ACC112 (cell line): ENCODE results near the gene EML5.
"Not testable (repeated sequence)": the region's sequence is repeated elsewhere in the genome, so short reads cannot be mapped to it uniquely, and the experiment has no call there.

Source experiments
- H2AFZ ChIP-seq: fragments of 200-600 bp; sonication (generic); one replicate; pipeline ENCODE4 v1.6.0; 2017; ENCODE audit warnings: antibody characterized with exemption, low read length; ENCODE audit not compliant: unreplicated experiment
- H3K27ac ChIP-seq: fragments of 200-600 bp; sonication (generic); 2 replicates; pipeline ENCODE4 v1.5.1; 2014; ENCODE audit warnings: low read depth, mild to moderate bottlenecking, antibody characterized with exemption, low read length, moderate library complexity
- H3K27me3 ChIP-seq: fragments of 200-600 bp; sonication (generic); 2 replicates; pipeline ENCODE4 v1.6.1; 2014; ENCODE audit warnings: mild to moderate bottlenecking, antibody characterized with exemption, low read length, moderate library complexity, mixed read lengths; ENCODE audit not compliant: insufficient read depth
- H3K36me3 ChIP-seq: fragments of 200-600 bp; sonication (generic); 2 replicates; pipeline ENCODE4 v1.6.1; 2016; ENCODE audit warnings: mild to moderate bottlenecking, antibody characterized with exemption, low read length, moderate library complexity, mixed read lengths; ENCODE audit not compliant: insufficient read depth
- H3K4me1 ChIP-seq: fragments of 200-600 bp; sonication (generic); one replicate; pipeline ENCODE4 v1.6.1; 2016; ENCODE audit warnings: low read length, mixed read lengths; ENCODE audit not compliant: insufficient read depth, unreplicated experiment, control insufficient read depth
- H3K4me3 ChIP-seq: fragments of 200-600 bp; sonication (generic); 2 replicates; pipeline ENCODE4 v1.5.1; 2014; ENCODE audit warnings: mild to moderate bottlenecking, low read depth, low read length
- H3K79me2 ChIP-seq: fragments of 200-600 bp; sonication (generic); one replicate; pipeline ENCODE4 v1.6.0; 2016; ENCODE audit warnings: low read length; ENCODE audit not compliant: control insufficient read depth, unreplicated experiment, insufficient read depth

Gene EML5

GRCh38 chr14:88829188-88829587, 36.4 kb upstream of the EML5 start:
- H3K36me3 ChIP-seq: no peaks in the 10 kb centered on the region
- no peak overlapping the region; the same call in 1 of the 2 replicates for H3K4me3 ChIP-seq
- H2AFZ ChIP-seq: peak overlapping the region; percentile 16
- H3K79me2 ChIP-seq: peaks cover 63% of the 10 kb centered on the region
- H3K4me1 ChIP-seq: peaks cover 55% of the 10 kb centered on the region
- no peaks in the 10 kb centered on the region for H3K27me3 ChIP-seq
- H3K27ac ChIP-seq: no peak overlapping the region

GRCh38 chr14:88825503-88825902, 32.8 kb upstream of the EML5 start:
- Histone ChIP-seq H3K27me3 (0 out of 2 replicates have a peak, but pooled peaks cover under 1% of the 10 kb centered on the region), H2AFZ (no peak overlapping the region), H3K4me1 (peaks cover 18% of the 10 kb centered on the region), H3K27ac (peak overlapping the region; percentile 91; the same call in 1 of the 2 replicates), H3K79me2 (peaks cover 38% of the 10 kb centered on the region), H3K4me3 (peak overlapping the region; percentile 88), H3K36me3 (no peaks in the 10 kb centered on the region)

DNA sequence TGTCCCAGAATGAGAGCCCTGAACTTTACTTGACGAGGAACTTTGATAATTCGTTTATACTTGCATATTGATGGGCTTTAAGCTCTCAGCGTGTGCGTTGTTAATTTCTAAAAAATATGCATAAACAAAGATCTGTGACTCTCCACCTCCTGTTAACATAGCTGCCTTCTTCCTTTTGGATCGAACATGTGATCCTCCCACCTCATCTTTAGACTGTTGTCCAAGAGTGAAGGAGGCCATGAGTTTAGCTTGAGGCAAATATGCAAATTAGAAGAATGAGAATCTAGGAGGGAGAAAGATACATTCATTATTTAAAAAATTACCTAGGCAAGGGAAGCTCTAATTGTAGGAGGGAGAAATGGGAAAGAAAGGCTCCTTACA, 32.3 kb upstream of the EML5 start:
- peaks cover 33% of the 10 kb centered on the region for H3K79me2 ChIP-seq

GRCh38 chr14:88824314-88825077, 31.7 kb upstream of the EML5 start, which contains the start of gene TTC8:
TSS of gene TTC8 (plus strand) at chr14:88824651. CDS start at chr14:88824708, 57 bp downstream.
- Histone ChIP-seq H3K79me2 (peaks cover 28% of the 10 kb centered on the region), H2AFZ (peak within 1 kb of the TSS; percentile 100), H3K27me3 (peaks cover 7% of the 10 kb centered on the region), H3K4me1 (peaks cover 8% of the 10 kb centered on the region), H3K27ac (peak within 1 kb of the TSS; percentile 91), H3K36me3 (no peaks in the 10 kb centered on the region), H3K4me3 (peak within 1 kb of the TSS; percentile 88)

More for the DNA sequence above, 32.3 kb upstream of the EML5 start:
- Histone ChIP-seq H2AFZ (peak overlapping the region; percentile 100), H3K4me3 (peak overlapping the region; percentile 88), H3K36me3 (no peaks in the 10 kb centered on the region), H3K27ac (peak overlapping the region; percentile 91), H3K4me1 (peaks cover 14% of the 10 kb centered on the region), H3K27me3 (peaks cover 4% of the 10 kb centered on the region)

- Histone ChIP-seq H2AFZ (peak overlapping the region; percentile 100), H3K79me2 (peaks cover 24% of the 10 kb centered on the region), H3K27me3 (peaks cover 12% of the 10 kb centered on the region), H3K27ac (peak overlapping the region; percentile 91), H3K4me3 (peak overlapping the region; percentile 88), H3K36me3 (no peaks in the 10 kb centered on the region), H3K4me1 (peaks cover 4% of the 10 kb centered on the region)
Observed at GRCh38 chr14:88823968-88824313, 31.2 kb upstream of the EML5 start.

DNA sequence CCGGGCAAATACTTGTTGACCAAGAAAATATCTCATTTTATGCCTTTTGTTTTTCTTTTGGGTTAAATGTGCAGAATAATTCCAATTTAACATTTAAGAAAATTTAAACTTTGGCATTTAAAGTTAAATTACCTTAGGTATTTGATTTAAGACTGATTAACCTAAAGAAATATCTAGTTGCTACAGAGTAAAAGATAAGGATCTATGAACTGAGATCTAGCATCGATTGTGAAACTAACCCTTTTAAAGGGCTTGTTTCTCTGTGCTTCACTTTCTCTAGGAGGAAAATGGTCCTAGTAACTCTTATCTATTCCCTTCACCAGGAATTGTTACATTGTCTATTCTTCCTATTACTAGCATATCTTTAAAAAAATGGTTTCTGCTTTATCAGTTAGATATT, 29.1 kb upstream of the EML5 start:
- Histone ChIP-seq H3K27me3 (peaks cover 23% of the 10 kb centered on the region), H3K27ac (no peak overlapping the region), H3K4me3 (no peak overlapping the region)

DNA sequence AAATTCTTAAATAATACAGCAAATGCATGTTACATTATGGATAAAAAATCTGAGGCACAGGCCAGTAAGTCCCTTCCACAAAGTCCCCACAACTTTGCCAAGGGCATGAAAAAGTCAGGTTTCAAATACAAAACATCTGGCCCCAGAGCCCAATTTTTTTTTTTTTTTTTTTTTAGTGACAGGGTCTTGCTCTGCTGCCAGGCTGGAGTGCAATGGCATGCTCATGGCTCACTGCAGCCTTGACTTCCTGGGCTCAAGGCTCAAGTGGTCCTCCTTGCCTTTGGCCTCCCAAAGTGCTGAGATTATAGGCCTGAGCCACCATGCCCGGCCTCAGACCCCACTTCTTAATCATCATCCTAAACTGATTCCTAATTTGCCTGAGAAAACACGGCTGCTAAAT, 28.6 kb upstream of the EML5 start:
- Histone ChIP-seq H3K79me2 (peaks cover 9% of the 10 kb centered on the region), H3K27ac (no peak overlapping the region), H3K36me3 (no peaks in the 10 kb centered on the region), H3K27me3 (peaks cover 23% of the 10 kb centered on the region), H3K4me1 (peaks cover 4% of the 10 kb centered on the region), H3K4me3 (no peak overlapping the region), H2AFZ (no peak overlapping the region)

More for the DNA sequence above, 29.1 kb upstream of the EML5 start:
- no peaks in the 10 kb centered on the region for H3K36me3 ChIP-seq
- peaks cover 12% of the 10 kb centered on the region for H3K79me2 ChIP-seq
- H3K4me1 ChIP-seq: peaks cover 4% of the 10 kb centered on the region
- no peak overlapping the region for H2AFZ ChIP-seq

- not testable (repeated sequence) for H3K27ac ChIP-seq, H3K79me2 ChIP-seq, H3K36me3 ChIP-seq, H3K4me3 ChIP-seq, H2AFZ ChIP-seq, H3K4me1 ChIP-seq
- H3K27me3 ChIP-seq: peaks cover 23% of the 10 kb centered on the region
Observed at GRCh38 chr14:88819674-88820073, 26.9 kb upstream of the EML5 start.

DNA sequence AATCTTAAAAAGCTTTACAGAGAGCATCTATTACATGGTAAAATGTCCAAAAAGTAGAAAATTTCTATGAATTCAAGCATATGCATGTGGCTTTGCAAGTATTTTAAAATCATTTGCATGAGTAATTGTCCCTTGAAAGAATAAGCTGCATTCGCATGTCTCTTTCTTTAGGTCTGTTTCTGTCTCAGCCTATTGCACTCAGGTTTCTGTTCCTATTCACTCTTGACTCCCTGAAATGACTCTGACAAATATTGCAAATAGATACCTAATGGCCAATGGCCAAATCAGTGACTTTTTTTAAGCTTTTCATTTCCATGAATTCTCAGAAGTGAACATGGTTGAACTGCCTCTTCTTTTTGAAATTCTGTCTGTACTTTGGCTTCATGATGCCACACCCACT, 25.3 kb upstream of the EML5 start:
- no peaks in the 10 kb centered on the region for H3K79me2 ChIP-seq
- no peak overlapping the region for H2AFZ ChIP-seq
- H3K27me3 ChIP-seq: peaks cover 23% of the 10 kb centered on the region
- H3K27ac ChIP-seq: no peak overlapping the region
- H3K4me3 ChIP-seq: no peak overlapping the region
- no peaks in the 10 kb centered on the region for H3K4me1 ChIP-seq
- no peaks in the 10 kb centered on the region for H3K36me3 ChIP-seq

DNA sequence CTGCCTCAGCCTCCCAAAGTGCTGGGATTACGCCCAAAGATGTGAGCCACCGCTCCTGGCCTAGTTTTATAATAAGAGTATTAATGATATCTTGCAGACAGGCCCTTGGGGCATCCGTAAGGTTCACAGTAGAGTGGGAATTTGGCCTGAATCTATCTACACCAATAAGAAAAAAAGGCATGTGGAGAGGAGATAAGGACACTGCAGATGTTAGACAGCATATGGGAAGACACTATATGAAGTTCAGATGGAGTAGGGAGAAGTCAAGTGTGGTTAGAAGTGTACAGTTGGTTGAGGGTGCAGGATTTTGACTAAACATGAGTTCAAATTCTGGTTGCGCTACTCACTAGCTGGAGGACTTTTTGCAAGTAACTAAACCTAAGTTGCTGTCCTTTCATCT, 23.2 kb upstream of the EML5 start:
- Histone ChIP-seq H3K36me3 (no peaks in the 10 kb centered on the region), H3K79me2 (no peaks in the 10 kb centered on the region), H3K27ac (no peak overlapping the region), H3K4me1 (no peaks in the 10 kb centered on the region), H3K4me3 (no peak overlapping the region), H2AFZ (no peak overlapping the region), H3K27me3 (peaks cover 31% of the 10 kb centered on the region)

DNA sequence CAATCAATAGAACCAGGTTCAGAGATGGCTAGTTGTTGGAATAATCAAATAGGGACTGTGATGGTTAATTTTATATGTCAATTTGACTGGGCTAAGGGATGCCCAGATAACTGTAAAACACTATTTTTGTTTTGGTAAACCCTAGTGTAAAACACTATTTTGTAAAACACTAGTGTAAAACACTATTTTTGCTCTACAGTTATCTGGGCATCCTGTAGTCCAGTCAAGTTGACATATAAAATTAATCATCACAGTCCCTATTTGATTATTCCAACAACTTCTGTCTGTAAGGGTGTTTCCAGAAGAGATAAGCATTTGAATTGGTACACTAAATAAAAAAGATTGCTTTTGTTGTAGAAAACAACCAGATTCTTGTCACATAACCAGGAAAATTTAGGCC, 15.6 kb upstream of the EML5 start:
- H3K79me2 ChIP-seq: no peaks in the 10 kb centered on the region
- H3K4me1 ChIP-seq: no peaks in the 10 kb centered on the region
- H3K36me3 ChIP-seq: no peaks in the 10 kb centered on the region
- H3K27me3 ChIP-seq: peaks cover 12% of the 10 kb centered on the region
- H3K4me3 ChIP-seq: no peak overlapping the region
- H2AFZ ChIP-seq: no peak overlapping the region
- no peak overlapping the region for H3K27ac ChIP-seq
